Esophagus muscularis mucosa (tissue), 3 donors: ENCODE measurements around the gene COL4A6.

Experiments
- EP300 ChIP-seq: sonication (generic); formaldehyde crosslinking; IDR thresholded peaks from one replicate; pipeline ENCODE4 v1.6.1; 2017; ENCODE audit warnings: antibody characterized with exemption
- TF ChIP-seq, protein P1 (sequence below), 3 experiments: fragments of 200-600 bp in 2 of 3; fragments of 450-650 bp in 1 of 3; sonication (generic) in 2 of 3; IDR thresholded peaks; one replicate each; pipeline ENCODE4 v1.5.1; 2017 to 2019; ENCODE audit warnings: antibody characterized with exemption in 3 of 3, mild to moderate bottlenecking in 2 of 3, moderate library complexity in 1 of 3

DNA sequence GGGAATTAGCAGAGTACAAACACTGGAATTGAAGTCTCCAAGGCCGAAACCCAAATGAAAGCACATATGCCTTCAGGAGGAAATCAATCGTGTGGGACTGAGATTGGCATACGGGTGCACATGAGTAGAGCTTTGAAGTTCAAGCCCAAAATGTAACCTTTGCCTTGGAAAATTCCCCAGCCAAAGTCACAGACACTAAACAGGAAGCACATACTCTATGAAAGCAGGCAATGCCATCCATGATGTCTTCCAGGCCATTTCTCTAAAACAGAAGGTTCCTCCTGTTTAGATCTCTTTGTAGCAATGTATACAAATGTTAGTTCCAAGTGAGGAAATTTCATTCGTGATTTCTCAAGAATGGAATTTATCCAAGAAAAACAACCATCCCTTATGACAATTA, 162.5 kb downstream of the COL4A6 start:
- no peak for TF ChIP-seq EP300
- TF ChIP-seq, protein P1, sequence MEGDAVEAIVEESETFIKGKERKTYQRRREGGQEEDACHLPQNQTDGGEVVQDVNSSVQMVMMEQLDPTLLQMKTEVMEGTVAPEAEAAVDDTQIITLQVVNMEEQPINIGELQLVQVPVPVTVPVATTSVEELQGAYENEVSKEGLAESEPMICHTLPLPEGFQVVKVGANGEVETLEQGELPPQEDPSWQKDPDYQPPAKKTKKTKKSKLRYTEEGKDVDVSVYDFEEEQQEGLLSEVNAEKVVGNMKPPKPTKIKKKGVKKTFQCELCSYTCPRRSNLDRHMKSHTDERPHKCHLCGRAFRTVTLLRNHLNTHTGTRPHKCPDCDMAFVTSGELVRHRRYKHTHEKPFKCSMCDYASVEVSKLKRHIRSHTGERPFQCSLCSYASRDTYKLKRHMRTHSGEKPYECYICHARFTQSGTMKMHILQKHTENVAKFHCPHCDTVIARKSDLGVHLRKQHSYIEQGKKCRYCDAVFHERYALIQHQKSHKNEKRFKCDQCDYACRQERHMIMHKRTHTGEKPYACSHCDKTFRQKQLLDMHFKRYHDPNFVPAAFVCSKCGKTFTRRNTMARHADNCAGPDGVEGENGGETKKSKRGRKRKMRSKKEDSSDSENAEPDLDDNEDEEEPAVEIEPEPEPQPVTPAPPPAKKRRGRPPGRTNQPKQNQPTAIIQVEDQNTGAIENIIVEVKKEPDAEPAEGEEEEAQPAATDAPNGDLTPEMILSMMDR (IDR thresholded peaks at IDR 0.05) = no peak
